ENCODE data around the gene B3GALT4. TPM values are rescaled to one million over a fixed set of nuclear protein-coding genes. Genes with fewer than 3 reads are reported as not detected.

B3GALT4 gene
- total RNA-seq, 1 experiment from 2014 or later, result 7.9 TPM

DNA sequence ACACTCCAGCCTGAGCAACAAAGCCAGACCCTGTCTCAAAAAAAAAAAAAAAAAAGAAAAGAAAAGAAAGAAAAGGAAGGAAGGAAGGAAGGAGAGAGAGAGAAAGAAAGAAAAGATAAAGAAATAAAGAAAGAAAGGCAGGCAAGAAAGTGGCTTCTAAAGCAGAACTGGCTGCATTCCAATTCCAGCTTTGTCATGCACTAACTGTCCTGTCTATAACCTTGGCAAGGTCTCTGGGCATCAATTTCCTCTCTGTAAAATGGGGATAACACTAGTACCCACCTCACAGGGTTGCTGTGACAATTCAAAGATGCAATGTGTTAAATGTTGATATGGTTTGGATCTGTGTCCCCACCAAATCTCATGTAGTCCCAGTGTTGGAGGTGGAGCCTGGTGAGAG lies 40.6 kb upstream of the B3GALT4 start:
- no peak overlapping the region for H3K4me3 ChIP-seq (ENCODE audit: low read length)
- TF ChIP-seq, protein P1, sequence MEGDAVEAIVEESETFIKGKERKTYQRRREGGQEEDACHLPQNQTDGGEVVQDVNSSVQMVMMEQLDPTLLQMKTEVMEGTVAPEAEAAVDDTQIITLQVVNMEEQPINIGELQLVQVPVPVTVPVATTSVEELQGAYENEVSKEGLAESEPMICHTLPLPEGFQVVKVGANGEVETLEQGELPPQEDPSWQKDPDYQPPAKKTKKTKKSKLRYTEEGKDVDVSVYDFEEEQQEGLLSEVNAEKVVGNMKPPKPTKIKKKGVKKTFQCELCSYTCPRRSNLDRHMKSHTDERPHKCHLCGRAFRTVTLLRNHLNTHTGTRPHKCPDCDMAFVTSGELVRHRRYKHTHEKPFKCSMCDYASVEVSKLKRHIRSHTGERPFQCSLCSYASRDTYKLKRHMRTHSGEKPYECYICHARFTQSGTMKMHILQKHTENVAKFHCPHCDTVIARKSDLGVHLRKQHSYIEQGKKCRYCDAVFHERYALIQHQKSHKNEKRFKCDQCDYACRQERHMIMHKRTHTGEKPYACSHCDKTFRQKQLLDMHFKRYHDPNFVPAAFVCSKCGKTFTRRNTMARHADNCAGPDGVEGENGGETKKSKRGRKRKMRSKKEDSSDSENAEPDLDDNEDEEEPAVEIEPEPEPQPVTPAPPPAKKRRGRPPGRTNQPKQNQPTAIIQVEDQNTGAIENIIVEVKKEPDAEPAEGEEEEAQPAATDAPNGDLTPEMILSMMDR (conservative IDR thresholded peaks at IDR 0.05; ENCODE audit: low read depth, low read length), result no peak
- TF ChIP-seq EZH2 (IDR thresholded peaks at IDR 0.05; ENCODE audit: low read length, unreplicated experiment) (no peak), EZH2phosphoT487 (IDR thresholded peaks at IDR 0.05; ENCODE audit: borderline replicate concordance, low read length) (no peak)
- peaks cover 41% of the 10 kb centered on the region for H3K27me3 ChIP-seq (ENCODE audit: low read length)
- no peak for DNase-seq
- H4K20me1 ChIP-seq (ENCODE audit: low read length), result no peaks in the 10 kb centered on the region
- no peak overlapping the region for H3K9ac ChIP-seq (ENCODE audit: low read length)
- H3K4me1 ChIP-seq (ENCODE audit: insufficient read depth, low read length), result no peaks in the 10 kb centered on the region
- POLR2A ChIA-PET (ENCODE audit: unreplicated experiment), result no interaction called here
- BruUV-seq (replicated peaks), result no TSS peak
- no peaks in the 10 kb centered on the region for H3K36me3 ChIP-seq (ENCODE audit: low read depth, low read length)
- H3K9me3 ChIP-seq (ENCODE audit: low read length), result no peaks in the 10 kb centered on the region
- ATAC-seq, result no peak
- H3K4me2 ChIP-seq (ENCODE audit: low read length), result no peak overlapping the region
- H3K79me2 ChIP-seq (ENCODE audit: low read length), result no peaks in the 10 kb centered on the region
- H2AFZ ChIP-seq (ENCODE audit: low read length), result no peak overlapping the region
- no peaks in the 10 kb centered on the region for H3F3A ChIP-seq (ENCODE audit: low read length, unreplicated experiment)
- no peaks in the 10 kb centered on the region for H3K9me2 ChIP-seq (replicated peaks; ENCODE audit: low read length)
- H3K27ac ChIP-seq (ENCODE audit: low read length), result no peak overlapping the region
- intact Hi-C loops (cut with micrococcal nuclease), result no loop called here
- CTCF ChIA-PET, result no interaction called here

DNA sequence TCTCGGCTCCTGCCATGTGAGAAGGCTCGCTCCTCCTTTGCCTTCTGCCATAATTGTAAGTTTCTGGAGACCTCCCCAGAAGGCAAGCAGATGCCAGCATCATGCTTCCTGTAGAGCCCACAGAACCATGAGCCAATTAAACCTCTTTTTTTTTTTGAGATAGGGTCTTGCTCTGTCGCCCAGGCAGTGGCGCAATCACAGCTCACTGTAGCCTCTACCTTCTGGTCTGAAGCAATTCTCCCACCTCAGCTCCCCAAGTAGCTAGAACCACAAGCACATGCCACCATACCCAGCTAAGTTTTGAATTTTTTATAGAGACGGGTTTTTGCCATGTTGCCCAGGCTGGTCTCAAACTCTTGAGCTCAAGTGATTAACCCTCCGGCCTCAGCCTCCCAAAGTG lies 40.1 kb upstream of the B3GALT4 start:
- H3K9me2 ChIP-seq (replicated peaks; ENCODE audit: low read length), result no peaks in the 10 kb centered on the region
- H3K9me3 ChIP-seq (ENCODE audit: low read length), result no peaks in the 10 kb centered on the region
- ChIA-PET POLR2A (ENCODE audit: unreplicated experiment) (no interaction called here), CTCF (no interaction called here)
- BruUV-seq (replicated peaks), result no TSS peak
- peaks cover 38% of the 10 kb centered on the region for H3K27me3 ChIP-seq (ENCODE audit: low read length)
- DNase-seq (no peak), ATAC-seq (no peak)
- no peak overlapping the region for H3K9ac ChIP-seq (ENCODE audit: low read length)
- no peak overlapping the region for H2AFZ ChIP-seq (ENCODE audit: low read length)
- intact Hi-C loops (cut with micrococcal nuclease), result no loop called here
- H4K20me1 ChIP-seq (ENCODE audit: low read length), result no peaks in the 10 kb centered on the region
- no peak overlapping the region for H3K4me2 ChIP-seq (ENCODE audit: low read length)
- no peak for TF ChIP-seq EZH2phosphoT487 (IDR thresholded peaks at IDR 0.05; ENCODE audit: borderline replicate concordance, low read length)
- TF ChIP-seq, protein P1 (conservative IDR thresholded peaks at IDR 0.05; ENCODE audit: low read depth, low read length), result no peak
- no peak for TF ChIP-seq EZH2 (IDR thresholded peaks at IDR 0.05; ENCODE audit: low read length, unreplicated experiment)
- no peak overlapping the region for H3K4me3 ChIP-seq (ENCODE audit: low read length)
- no peaks in the 10 kb centered on the region for H3K79me2 ChIP-seq (ENCODE audit: low read length)
- H3F3A ChIP-seq (ENCODE audit: low read length, unreplicated experiment), result no peaks in the 10 kb centered on the region
- H3K27ac ChIP-seq (ENCODE audit: low read length), result no peak overlapping the region
- no peaks in the 10 kb centered on the region for H3K4me1 ChIP-seq (ENCODE audit: insufficient read depth, low read length)
- no peaks in the 10 kb centered on the region for H3K36me3 ChIP-seq (ENCODE audit: low read depth, low read length)

DNA sequence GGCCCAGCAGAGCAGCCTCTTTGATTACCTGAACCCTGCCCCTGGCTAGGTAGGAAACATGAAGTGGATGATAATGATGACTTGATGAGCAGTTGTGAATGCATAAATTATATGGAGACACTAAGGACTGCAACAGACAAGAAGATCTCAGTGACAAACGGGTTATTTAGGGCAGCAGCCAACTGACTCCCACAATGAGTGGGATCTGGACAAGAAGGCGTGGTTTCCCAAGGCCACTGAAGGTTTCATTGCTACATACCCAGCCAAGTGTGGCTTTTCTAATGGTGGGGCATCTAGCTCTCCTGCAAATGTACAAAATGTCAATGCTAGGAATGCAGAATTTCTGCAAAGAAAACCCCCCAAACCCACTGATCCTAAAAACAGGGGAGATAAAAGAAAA lies 39.2 kb upstream of the B3GALT4 start:
- H3F3A ChIP-seq (ENCODE audit: low read length, unreplicated experiment), result no peaks in the 10 kb centered on the region
- no peaks in the 10 kb centered on the region for H3K79me2 ChIP-seq (ENCODE audit: low read length)
- no peak overlapping the region for H3K4me3 ChIP-seq (ENCODE audit: low read length)
- H3K27me3 ChIP-seq (ENCODE audit: low read length), result peaks cover 37% of the 10 kb centered on the region
- TF ChIP-seq, protein P1 (conservative IDR thresholded peaks at IDR 0.05; ENCODE audit: low read depth, low read length), result no peak
- TF ChIP-seq EZH2phosphoT487 (IDR thresholded peaks at IDR 0.05; ENCODE audit: borderline replicate concordance, low read length), result no peak
- H3K27ac ChIP-seq (ENCODE audit: low read length), result no peak overlapping the region
- DNase-seq, result no peak
- H3K4me2 ChIP-seq (ENCODE audit: low read length), result no peak overlapping the region
- ChIA-PET CTCF (no interaction called here), POLR2A (ENCODE audit: unreplicated experiment) (no interaction called here)
- no peaks in the 10 kb centered on the region for H3K9me3 ChIP-seq (ENCODE audit: low read length)
- H3K36me3 ChIP-seq (ENCODE audit: low read depth, low read length), result no peaks in the 10 kb centered on the region
- intact Hi-C loops (cut with micrococcal nuclease), result no loop called here
- no peaks in the 10 kb centered on the region for H3K9me2 ChIP-seq (replicated peaks; ENCODE audit: low read length)
- no peaks in the 10 kb centered on the region for H3K4me1 ChIP-seq (ENCODE audit: insufficient read depth, low read length)
- no peak overlapping the region for H3K9ac ChIP-seq (ENCODE audit: low read length)
- H2AFZ ChIP-seq (ENCODE audit: low read length), result no peak overlapping the region
- no TSS peak for BruUV-seq (replicated peaks)
- no peak for ATAC-seq
- H4K20me1 ChIP-seq (ENCODE audit: low read length), result no peaks in the 10 kb centered on the region

Measured in PC-3 (cell line).